PC-3 (cell line): ENCODE measurements around the gene NATD1. TPM values are rescaled to one million over a fixed set of nuclear protein-coding genes. Genes with fewer than 3 reads are reported as not detected.

Source experiments
- ATAC-seq: fragments of 200-7000 bp; cut with Tn5 transposase; 2 replicates; pipeline ENCODE4 v1.9.1; 2020; ENCODE audit warnings: mild to moderate bottlenecking, moderate library complexity
- BruUV-seq: library from RNA; stranded (reverse); fragments of 400-500 nt; replicated peaks from 2 replicates; lab custom pipeline; 2021; lab: Mats Ljungman, UMichigan
- CTCF ChIA-PET: fragments of 300-600 bp; sonication (Branson Sonifier 250); formaldehyde crosslinking; loops from one replicate; lab custom pipeline; 2022; ENCODE audit warnings: antibody characterized with exemption; lab: Charles Lee
- POLR2A ChIA-PET: fragments of 300-600 bp; sonication (Branson Sonifier 250); formaldehyde crosslinking; loops from one replicate; lab custom pipeline; 2022; ENCODE audit warnings: antibody characterized with exemption; ENCODE audit not compliant: unreplicated experiment; lab: Charles Lee
- DNase-seq: peaks from one replicate; pipeline ENCODE4 v3.0.0-alpha.2; 2015
- H2AFZ ChIP-seq: fragments of 300-600 bp; sonication (generic); 2 replicates; pipeline ENCODE4 v1.6.0; 2016; ENCODE audit warnings: antibody characterized with exemption, low read length
- H3F3A ChIP-seq: fragments of 300-600 bp; sonication (generic); one replicate; pipeline ENCODE4 v1.6.0; 2017; ENCODE audit warnings: antibody characterized with exemption, low read length, control low read depth, mild to moderate bottlenecking; ENCODE audit not compliant: unreplicated experiment
- H3K27ac ChIP-seq: fragments of 300-600 bp; sonication (generic); 2 replicates; pipeline ENCODE4 v1.5.1; 2016; ENCODE audit warnings: mild to moderate bottlenecking, low read length
- H3K27me3 ChIP-seq: fragments of 300-600 bp; sonication (generic); 2 replicates; pipeline ENCODE4 v1.6.1; 2016; ENCODE audit warnings: low read length, mixed read lengths
- H3K36me3 ChIP-seq: fragments of 300-600 bp; sonication (generic); 2 replicates; pipeline ENCODE4 v1.6.1; 2016; ENCODE audit warnings: low read depth, mixed run types, low read length, mixed read lengths
- H3K4me1 ChIP-seq: fragments of 300-600 bp; sonication (generic); 2 replicates; pipeline ENCODE4 v1.5.1; 2016; ENCODE audit warnings: low read length; ENCODE audit not compliant: insufficient read depth
- H3K4me2 ChIP-seq: fragments of 300-600 bp; sonication (generic); 2 replicates; pipeline ENCODE4 v1.6.0; 2016; ENCODE audit warnings: low read length
- H3K4me3 ChIP-seq: fragments of 300-600 bp; sonication (generic); 2 replicates; pipeline ENCODE4 v1.5.1; 2016; ENCODE audit warnings: mild to moderate bottlenecking, low read length, mixed read lengths
- H3K79me2 ChIP-seq: fragments of 300-600 bp; sonication (generic); 2 replicates; pipeline ENCODE4 v1.6.1; 2017; ENCODE audit warnings: low read length, mixed read lengths
- H3K9ac ChIP-seq: fragments of 300-600 bp; sonication (generic); 2 replicates; pipeline ENCODE4 v1.6.0; 2016; ENCODE audit warnings: mild to moderate bottlenecking, low read length
- H3K9me2 ChIP-seq: fragments of 300-600 bp; sonication (generic); replicated peaks from 2 replicates; pipeline ENCODE4 v1.6.1; 2016; ENCODE audit warnings: mixed run types, low read length, mixed read lengths
- H3K9me3 ChIP-seq: fragments of 300-600 bp; sonication (generic); 2 replicates; pipeline ENCODE4 v1.6.1; 2016; ENCODE audit warnings: low read length, mixed read lengths
- H4K20me1 ChIP-seq: fragments of 300-600 bp; sonication (generic); 2 replicates; pipeline ENCODE4 v1.6.1; 2016; ENCODE audit warnings: low read length, mixed read lengths
- CTCF ChIP-seq: fragments of 300-600 bp; sonication (generic); conservative IDR thresholded peaks from 2 replicates; pipeline ENCODE4 v1.5.1; 2017; ENCODE audit warnings: antibody characterized with exemption, low read depth, mild to moderate bottlenecking, low read length
- EZH2 ChIP-seq: fragments of 300-600 bp; sonication (generic); IDR thresholded peaks from one replicate; pipeline ENCODE4 v1.6.1; 2017; ENCODE audit warnings: antibody characterized with exemption, mild to moderate bottlenecking, low read length; ENCODE audit not compliant: unreplicated experiment
- EZH2phosphoT487 ChIP-seq: fragments of 300-600 bp; sonication (generic); IDR thresholded peaks from 2 replicates; pipeline ENCODE4 v1.6.1; 2018; ENCODE audit warnings: mild to moderate bottlenecking, antibody characterized with exemption, low read length, borderline replicate concordance
- intact Hi-C: fragments of 100-400 bp; cut with micrococcal nuclease; formaldehyde crosslinking; loops from 2 replicates; pipeline ENCODE4 v1.9.0; 2023
- total RNA-seq: library from RNA; depleted of rRNA; stranded (reverse); fragments of >200 nt; gene quantifications from 2 replicates; pipeline ENCODE4 v1.2.3, GENCODE V29; 2014

Gene NATD1
- total RNA-seq, 1 experiment from 2014 or later = 0.73 TPM

GRCh38 chr17:21246698-21247097 is 6.5 kb downstream of the NATD1 start:
- Histone ChIP-seq H3K9me2 (no peaks in the 10 kb centered on the region), H3K9me3 (no peaks in the 10 kb centered on the region), H3K27me3 (no peaks in the 10 kb centered on the region), H3F3A (no peaks in the 10 kb centered on the region), H4K20me1 (no peaks in the 10 kb centered on the region), H3K4me3 (no peak overlapping the region), H2AFZ (no peak overlapping the region), H3K4me1 (no peaks in the 10 kb centered on the region), H3K36me3 (no peaks in the 10 kb centered on the region), H3K9ac (no peak overlapping the region), H3K79me2 (no peaks in the 10 kb centered on the region), H3K27ac (no peak overlapping the region), H3K4me2 (no peak overlapping the region)
- intact Hi-C loops = no loop called here
- ChIA-PET POLR2A (no interaction called here), CTCF (no interaction called here)
- ATAC-seq (no peak), DNase-seq (no peak)
- TF ChIP-seq CTCF = no peak
- TF ChIP-seq EZH2 = no peak
- TF ChIP-seq EZH2phosphoT487 = no peak
- no TSS peak for BruUV-seq

- intact Hi-C loops = no loop called here
- H3F3A ChIP-seq = no peaks in the 10 kb centered on the region
- no peak overlapping the region for H3K27ac ChIP-seq
- no peaks in the 10 kb centered on the region for H3K4me1 ChIP-seq
- no peaks in the 10 kb centered on the region for H3K9me2 ChIP-seq
- H3K9ac ChIP-seq = no peak overlapping the region
- ChIA-PET CTCF (no interaction called here), POLR2A (no interaction called here)
- no peak overlapping the region for H3K4me3 ChIP-seq
- no peaks in the 10 kb centered on the region for H3K36me3 ChIP-seq
- BruUV-seq = no TSS peak
- DNase-seq = no peak
- no peaks in the 10 kb centered on the region for H3K79me2 ChIP-seq
- TF ChIP-seq EZH2 = no peak
- no peak for TF ChIP-seq CTCF
- TF ChIP-seq EZH2phosphoT487 = no peak
- ATAC-seq = no peak
- no peaks in the 10 kb centered on the region for H4K20me1 ChIP-seq
- no peaks in the 10 kb centered on the region for H3K27me3 ChIP-seq
- no peak overlapping the region for H2AFZ ChIP-seq
- H3K4me2 ChIP-seq = no peak overlapping the region
- H3K9me3 ChIP-seq = no peaks in the 10 kb centered on the region
Measured at GRCh38 chr17:21245639-21246084, 7.5 kb downstream of the NATD1 start.

GRCh38 chr17:21243516-21244303 is 9.5 kb downstream of the NATD1 start:
- Histone ChIP-seq H3K9me3 (no peaks in the 10 kb centered on the region), H3K9me2 (no peaks in the 10 kb centered on the region), H3K27ac (no peak overlapping the region), H3K4me3 (no peak overlapping the region), H3K79me2 (no peaks in the 10 kb centered on the region), H3F3A (no peaks in the 10 kb centered on the region), H4K20me1 (no peaks in the 10 kb centered on the region), H3K9ac (no peak overlapping the region), H3K4me2 (no peak overlapping the region), H2AFZ (no peak overlapping the region), H3K4me1 (no peaks in the 10 kb centered on the region), H3K36me3 (no peaks in the 10 kb centered on the region), H3K27me3 (no peaks in the 10 kb centered on the region)
- POLR2A ChIA-PET = no interaction called here
- no peak for TF ChIP-seq EZH2
- TF ChIP-seq EZH2phosphoT487 = no peak
- no peak for TF ChIP-seq CTCF
- BruUV-seq = no TSS peak
- DNase-seq = no peak
- ATAC-seq = no peak
- CTCF ChIA-PET = no interaction called here
- intact Hi-C loops = no loop called here
